HL-60 (cell line): ENCODE measurements around the gene RPL12.

Source experiments
- DNase-seq, 2 experiments: peaks; one replicate each; pipeline ENCODE4 v3.0.0-alpha.2; 2010 to 2020; ENCODE audit warnings: low read depth in 1 of 2, low spot score in 1 of 2
- H3K27ac ChIP-seq: fragments of 250-450 bp; sonication (Bioruptor Pico); replicated peaks from 2 replicates; pipeline ENCODE4 v1.5.1; 2020; ENCODE audit warnings: mild to moderate bottlenecking, moderate library complexity
- H3K27me3 ChIP-seq: fragments of 250-450 bp; sonication (Bioruptor Pico); 2 replicates; pipeline ENCODE4 v1.5.1; 2021; ENCODE audit warnings: mild to moderate bottlenecking, moderate library complexity; ENCODE audit not compliant: insufficient read depth, poor library complexity, severe bottlenecking
- H3K4me3 ChIP-seq: replicated peaks from 2 replicates; pipeline ENCODE4 v1.5.1; 2011; ENCODE audit warnings: mild to moderate bottlenecking, control low read depth, low read length; ENCODE audit not compliant: insufficient read depth
- GABPA ChIP-seq: IDR thresholded peaks from 2 replicates; pipeline ENCODE4 v1.6.1; 2012; ENCODE audit warnings: low read depth
- POLR2AphosphoS5 ChIP-seq: IDR thresholded peaks from 2 replicates; pipeline ENCODE4 v1.6.1; 2012; ENCODE audit warnings: low read depth
- REST ChIP-seq: IDR thresholded peaks from 2 replicates; pipeline ENCODE4 v1.6.1; 2012; ENCODE audit warnings: low read depth; ENCODE audit not compliant: insufficient replicate concordance
- SPI1 ChIP-seq: IDR thresholded peaks from 2 replicates; pipeline ENCODE4 v1.6.1; 2012; ENCODE audit warnings: low read depth, mild to moderate bottlenecking, borderline replicate concordance
- TF ChIP-seq, protein P1 (sequence below): IDR thresholded peaks from one replicate; pipeline ENCODE4 v1.5.1; 2011; ENCODE audit warnings: low read length, control low read depth, inconsistent platforms; ENCODE audit not compliant: insufficient read depth

Gene RPL12

GRCh38 chr9:127450243-127450760 is 904 bp downstream of the RPL12 start:
- TF ChIP-seq POLR2AphosphoS5 = peak; percentile 10
- TF ChIP-seq GABPA = no peak
- TF ChIP-seq SPI1 = no peak
- peak; percentile 20 to 57 for DNase-seq
- H3K27me3 ChIP-seq = no peaks in the 10 kb centered on the region
- peak overlapping the region; percentile 83 for H3K4me3 ChIP-seq
- peak overlapping the region; percentile 94 for H3K27ac ChIP-seq

DNA sequence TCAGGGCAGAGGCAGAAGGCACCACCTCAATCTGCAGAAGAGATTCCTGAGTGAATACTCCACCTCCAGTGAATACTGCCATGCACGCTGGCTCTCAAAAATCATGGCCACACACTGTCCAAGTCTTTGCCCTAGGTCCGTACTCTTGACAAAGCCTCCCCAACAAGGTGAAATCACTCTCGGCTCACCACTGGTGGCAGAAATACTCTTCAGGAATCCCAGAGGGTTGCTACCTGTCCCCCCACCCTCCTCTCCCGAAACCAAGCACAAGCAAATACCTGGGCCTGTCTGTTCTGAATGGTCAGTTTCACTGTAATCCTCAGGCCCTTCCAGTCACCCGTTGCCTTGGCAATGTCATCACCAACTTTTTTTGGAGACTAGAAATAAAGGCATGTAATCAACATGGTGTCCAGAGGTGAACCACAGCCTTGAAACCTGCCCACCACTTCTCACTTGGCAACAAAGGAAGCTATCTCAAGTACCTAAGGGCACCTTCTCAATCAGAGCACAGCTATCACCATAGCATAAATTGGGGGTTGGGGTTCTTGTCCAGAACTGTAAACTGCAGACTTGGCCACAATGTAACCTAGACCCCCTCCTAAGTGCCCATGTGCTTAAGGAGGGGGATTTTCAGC is 1.8 kb downstream of the RPL12 start:
- TF ChIP-seq REST = no peak
- no peak for TF ChIP-seq GABPA
- TF ChIP-seq, protein P1, sequence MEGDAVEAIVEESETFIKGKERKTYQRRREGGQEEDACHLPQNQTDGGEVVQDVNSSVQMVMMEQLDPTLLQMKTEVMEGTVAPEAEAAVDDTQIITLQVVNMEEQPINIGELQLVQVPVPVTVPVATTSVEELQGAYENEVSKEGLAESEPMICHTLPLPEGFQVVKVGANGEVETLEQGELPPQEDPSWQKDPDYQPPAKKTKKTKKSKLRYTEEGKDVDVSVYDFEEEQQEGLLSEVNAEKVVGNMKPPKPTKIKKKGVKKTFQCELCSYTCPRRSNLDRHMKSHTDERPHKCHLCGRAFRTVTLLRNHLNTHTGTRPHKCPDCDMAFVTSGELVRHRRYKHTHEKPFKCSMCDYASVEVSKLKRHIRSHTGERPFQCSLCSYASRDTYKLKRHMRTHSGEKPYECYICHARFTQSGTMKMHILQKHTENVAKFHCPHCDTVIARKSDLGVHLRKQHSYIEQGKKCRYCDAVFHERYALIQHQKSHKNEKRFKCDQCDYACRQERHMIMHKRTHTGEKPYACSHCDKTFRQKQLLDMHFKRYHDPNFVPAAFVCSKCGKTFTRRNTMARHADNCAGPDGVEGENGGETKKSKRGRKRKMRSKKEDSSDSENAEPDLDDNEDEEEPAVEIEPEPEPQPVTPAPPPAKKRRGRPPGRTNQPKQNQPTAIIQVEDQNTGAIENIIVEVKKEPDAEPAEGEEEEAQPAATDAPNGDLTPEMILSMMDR = no peak
- TF ChIP-seq POLR2AphosphoS5 = no peak; the same call in 1 of the 2 replicates
- TF ChIP-seq SPI1 = no peak
- no peaks in the 10 kb centered on the region for H3K27me3 ChIP-seq
- H3K4me3 ChIP-seq = peak overlapping the region; percentile 83
- peak in 1 of 2 experiments; percentile 50 for DNase-seq
- peak overlapping the region; percentile 94 for H3K27ac ChIP-seq

- TF ChIP-seq, protein P1 = no peak
- no peak for TF ChIP-seq SPI1
- no peak for TF ChIP-seq REST
- TF ChIP-seq POLR2AphosphoS5 = no peak
- no peak for TF ChIP-seq GABPA
- Histone ChIP-seq H3K27ac (peak overlapping the region; percentile 94), H3K27me3 (no peaks in the 10 kb centered on the region), H3K4me3 (peak overlapping the region; percentile 83)
- DNase-seq = peak; percentile 13 to 41
Observed at GRCh38 chr9:127448112-127448805, 2.9 kb downstream of the RPL12 start.

GRCh38 chr9:127447416-127448111 is 3.6 kb downstream of the RPL12 start:
- H3K4me3 ChIP-seq = no peak overlapping the region
- TF ChIP-seq REST (no peak), GABPA (no peak), POLR2AphosphoS5 (no peak), SPI1 (no peak)
- TF ChIP-seq, protein P1 = no peak
- no peak overlapping the region for H3K27ac ChIP-seq
- no peaks in the 10 kb centered on the region for H3K27me3 ChIP-seq
- peak; percentile 21 to 50 for DNase-seq
